ENCODE measurements around the gene FAM98C. TPM values are rescaled to one million over a fixed set of nuclear protein-coding genes. Genes with fewer than 3 reads are reported as not detected.
"Not testable (repeated sequence)": the region's sequence is repeated elsewhere in the genome, so short reads cannot be mapped to it uniquely, and the experiment has no call there.

The FAM98C gene
- total RNA-seq, 1 donor from 2014 or later: 17.9 TPM

DNA sequence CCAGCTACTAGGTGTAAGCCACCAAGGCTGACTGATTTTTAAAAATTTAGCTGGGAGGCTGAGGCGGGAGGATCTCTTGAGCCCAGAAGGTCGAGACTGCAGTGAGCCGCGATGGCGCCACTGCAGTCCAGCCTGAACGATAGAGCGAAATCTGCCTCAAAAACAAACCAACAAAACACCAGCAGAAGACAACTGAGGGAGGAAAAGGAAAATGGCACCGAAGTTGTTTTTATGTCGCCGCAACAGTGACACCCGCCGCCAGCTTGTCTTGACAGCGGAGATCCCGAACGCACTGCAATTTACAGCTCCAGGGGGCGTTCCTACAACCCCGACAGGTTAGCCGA lies 298 bp upstream of the FAM98C start:
- peaks cover 3% of the 10 kb centered on the region for H3K36me3 Mint-ChIP-seq
- H3K4me1 Mint-ChIP-seq: peaks cover 2% of the 10 kb centered on the region
- TF ChIP-seq, protein P1, sequence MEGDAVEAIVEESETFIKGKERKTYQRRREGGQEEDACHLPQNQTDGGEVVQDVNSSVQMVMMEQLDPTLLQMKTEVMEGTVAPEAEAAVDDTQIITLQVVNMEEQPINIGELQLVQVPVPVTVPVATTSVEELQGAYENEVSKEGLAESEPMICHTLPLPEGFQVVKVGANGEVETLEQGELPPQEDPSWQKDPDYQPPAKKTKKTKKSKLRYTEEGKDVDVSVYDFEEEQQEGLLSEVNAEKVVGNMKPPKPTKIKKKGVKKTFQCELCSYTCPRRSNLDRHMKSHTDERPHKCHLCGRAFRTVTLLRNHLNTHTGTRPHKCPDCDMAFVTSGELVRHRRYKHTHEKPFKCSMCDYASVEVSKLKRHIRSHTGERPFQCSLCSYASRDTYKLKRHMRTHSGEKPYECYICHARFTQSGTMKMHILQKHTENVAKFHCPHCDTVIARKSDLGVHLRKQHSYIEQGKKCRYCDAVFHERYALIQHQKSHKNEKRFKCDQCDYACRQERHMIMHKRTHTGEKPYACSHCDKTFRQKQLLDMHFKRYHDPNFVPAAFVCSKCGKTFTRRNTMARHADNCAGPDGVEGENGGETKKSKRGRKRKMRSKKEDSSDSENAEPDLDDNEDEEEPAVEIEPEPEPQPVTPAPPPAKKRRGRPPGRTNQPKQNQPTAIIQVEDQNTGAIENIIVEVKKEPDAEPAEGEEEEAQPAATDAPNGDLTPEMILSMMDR (IDR thresholded peaks at IDR 0.05; ENCODE audit: unreplicated experiment): no peak
- no peaks in the 10 kb centered on the region for H3K9me3 Mint-ChIP-seq
- H3K4me3 Mint-ChIP-seq: peak overlapping the region; percentile 81
- no peak for DNase-seq (ENCODE audit: low spot score in 2 of 2, unreplicated experiment in 2 of 2)
- H3K27me3 Mint-ChIP-seq (ENCODE audit: low read depth): peaks cover 15% of the 10 kb centered on the region
- peak overlapping the region; percentile 82 for H3K27ac Mint-ChIP-seq

DNA sequence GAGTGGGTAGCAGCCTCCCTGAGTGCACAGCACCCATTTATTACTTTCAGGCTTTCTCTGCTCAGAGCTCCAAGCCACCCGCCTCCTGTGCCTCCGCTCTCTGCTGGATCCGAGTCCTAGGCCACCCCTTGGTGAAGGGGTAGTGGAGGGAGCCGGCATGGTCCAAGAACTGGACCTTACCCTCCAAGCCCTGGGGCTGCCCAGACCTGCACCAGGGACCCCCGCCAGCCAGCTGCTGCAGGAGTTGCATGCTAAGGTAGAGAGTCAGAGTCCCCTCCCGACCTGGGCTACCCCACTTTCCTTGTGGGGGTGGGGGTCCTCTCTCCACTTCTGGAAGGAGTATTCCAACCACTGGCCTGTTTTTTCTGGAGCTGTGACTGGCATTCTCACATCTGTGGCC lies 2.0 kb downstream of the FAM98C start:
- Mint-ChIP-seq H3K27me3 (ENCODE audit: low read depth) (peaks cover 9% of the 10 kb centered on the region), H3K4me1 (peaks cover 4% of the 10 kb centered on the region), H3K36me3 (peaks cover 8% of the 10 kb centered on the region), H3K9me3 (no peaks in the 10 kb centered on the region), H3K27ac (no peak overlapping the region), H3K4me3 (peak overlapping the region; percentile 81)
- DNase-seq (ENCODE audit: low spot score in 2 of 2, unreplicated experiment in 2 of 2): no peak
- TF ChIP-seq, protein P1 (IDR thresholded peaks at IDR 0.05; ENCODE audit: unreplicated experiment): no peak

DNA sequence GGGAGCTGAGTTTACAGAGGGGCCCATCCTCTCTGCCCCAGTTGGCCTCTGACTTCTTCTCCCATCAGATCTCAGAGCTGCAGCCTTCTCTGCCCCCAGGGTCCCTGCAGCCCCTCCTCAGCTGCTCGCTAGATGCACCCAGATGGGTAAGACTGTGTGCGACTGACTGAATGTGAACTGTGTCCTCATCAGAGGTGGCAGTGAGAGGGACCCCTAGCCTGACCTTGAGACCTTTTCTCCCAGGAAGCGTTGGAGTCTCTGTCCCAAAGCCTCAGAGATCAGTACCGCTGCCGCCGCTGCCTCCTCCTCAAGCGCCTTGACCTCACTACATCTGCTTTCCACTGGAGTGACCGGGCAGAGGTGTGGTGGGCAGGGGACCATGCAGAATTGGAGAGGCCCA lies 2.4 kb downstream of the FAM98C start:
- Mint-ChIP-seq H3K4me1 (peaks cover 5% of the 10 kb centered on the region), H3K27me3 (ENCODE audit: low read depth) (peaks cover 6% of the 10 kb centered on the region), H3K4me3 (peak overlapping the region; percentile 36), H3K9me3 (no peaks in the 10 kb centered on the region), H3K27ac (no peak overlapping the region), H3K36me3 (peaks cover 8% of the 10 kb centered on the region)
- TF ChIP-seq, protein P1 (IDR thresholded peaks at IDR 0.05; ENCODE audit: unreplicated experiment): no peak
- no peak for DNase-seq (ENCODE audit: low spot score in 2 of 2, unreplicated experiment in 2 of 2)

DNA sequence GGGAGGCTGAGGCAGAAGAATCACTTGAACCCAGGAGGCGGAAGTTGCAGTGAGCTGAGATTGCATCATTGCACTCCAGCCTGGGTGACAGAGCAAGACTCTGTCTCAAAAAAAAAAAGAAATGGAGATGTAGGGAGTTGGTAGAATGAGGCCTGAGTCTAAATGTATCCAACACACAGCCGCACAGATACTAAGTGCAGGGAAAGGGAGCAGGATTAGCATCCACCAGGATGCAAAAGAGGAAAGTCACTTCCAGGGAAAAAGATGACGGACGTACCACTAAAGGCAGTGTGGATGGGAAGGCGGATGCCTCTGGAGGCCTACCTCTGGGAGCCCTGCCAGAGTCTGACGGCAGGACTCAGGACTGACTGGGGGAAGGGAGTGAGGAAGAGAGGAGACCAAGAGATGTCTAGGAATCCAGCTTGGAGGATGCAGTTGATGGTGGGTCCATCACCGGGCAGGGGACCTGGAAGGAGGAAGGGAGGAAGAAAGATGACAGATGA lies 6.8 kb downstream of the FAM98C start:
- DNase-seq (ENCODE audit: low spot score in 2 of 2, unreplicated experiment in 2 of 2): no peak
- no peaks in the 10 kb centered on the region for H3K9me3 Mint-ChIP-seq
- no peaks in the 10 kb centered on the region for H3K27me3 Mint-ChIP-seq (ENCODE audit: low read depth)
- TF ChIP-seq, protein P1 (IDR thresholded peaks at IDR 0.05; ENCODE audit: unreplicated experiment): no peak
- H3K36me3 Mint-ChIP-seq: peaks cover 8% of the 10 kb centered on the region
- H3K4me3 Mint-ChIP-seq: no peak overlapping the region
- H3K27ac Mint-ChIP-seq: no peak overlapping the region
- peaks cover 3% of the 10 kb centered on the region for H3K4me1 Mint-ChIP-seq

DNA sequence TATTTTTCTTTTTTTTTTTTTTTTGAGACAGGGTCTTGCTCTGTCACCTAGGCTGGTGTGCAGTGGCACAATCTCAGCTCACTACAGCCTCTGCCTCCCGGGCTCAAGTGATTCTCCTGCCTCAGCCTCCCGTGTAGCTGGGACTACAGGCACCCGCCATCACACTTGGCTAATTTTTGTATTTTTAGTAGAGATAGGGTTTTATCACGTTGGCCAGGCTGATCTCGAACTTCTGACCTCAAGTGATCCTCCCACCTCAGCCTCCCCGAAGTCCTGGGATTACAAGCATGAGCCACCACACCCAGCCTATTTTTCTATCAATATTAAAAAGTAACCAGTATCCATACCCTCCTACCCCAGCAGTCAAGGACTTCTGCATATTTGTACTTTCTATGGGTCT lies 7.5 kb downstream of the FAM98C start:
- not testable (repeated sequence) for H3K9me3 Mint-ChIP-seq; H3K27me3 Mint-ChIP-seq (ENCODE audit: low read depth); H3K27ac Mint-ChIP-seq; H3K4me3 Mint-ChIP-seq; DNase-seq (ENCODE audit: low spot score in 2 of 2, unreplicated experiment in 2 of 2); H3K36me3 Mint-ChIP-seq; H3K4me1 Mint-ChIP-seq

DNA sequence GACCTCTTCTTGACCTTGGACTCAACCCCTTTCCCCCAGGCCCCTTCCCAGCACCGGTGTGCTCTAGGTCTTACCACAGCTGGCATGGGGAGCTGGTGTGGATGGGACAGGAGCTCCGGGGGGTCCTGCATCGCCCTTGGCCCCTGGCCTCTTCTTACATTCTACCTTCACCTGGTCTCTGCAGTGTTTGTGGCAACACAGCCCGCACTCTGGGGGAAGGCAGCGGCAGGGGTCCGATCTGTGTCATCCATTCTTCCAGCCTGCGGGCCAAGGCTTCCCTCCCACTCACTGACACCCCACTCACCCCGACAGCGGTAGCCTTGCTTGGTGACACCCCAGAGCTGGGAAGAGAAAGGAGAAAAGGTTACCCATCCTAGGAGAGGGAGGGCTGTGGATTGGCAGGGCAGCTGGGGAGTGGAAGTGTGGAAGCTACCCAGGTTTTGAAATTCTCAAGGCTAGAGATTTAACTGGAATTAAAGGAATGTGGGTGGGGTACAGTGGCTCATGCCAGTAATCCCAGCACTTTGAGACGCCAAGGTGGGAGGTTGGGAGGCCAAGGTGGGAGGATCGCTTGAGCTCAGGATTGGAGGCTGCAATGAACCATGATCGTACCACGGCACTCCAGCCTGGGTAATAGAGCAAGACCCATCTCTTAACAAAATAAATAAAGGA lies 8.3 kb downstream of the FAM98C start:
- no peak for DNase-seq (ENCODE audit: low spot score in 2 of 2, unreplicated experiment in 2 of 2)
- Mint-ChIP-seq H3K27me3 (ENCODE audit: low read depth) (no peaks in the 10 kb centered on the region), H3K27ac (no peak overlapping the region), H3K9me3 (no peaks in the 10 kb centered on the region), H3K36me3 (peaks cover 8% of the 10 kb centered on the region), H3K4me3 (no peak overlapping the region), H3K4me1 (peaks cover 3% of the 10 kb centered on the region)
- TF ChIP-seq, protein P1 (IDR thresholded peaks at IDR 0.05; ENCODE audit: unreplicated experiment): no peak

DNA sequence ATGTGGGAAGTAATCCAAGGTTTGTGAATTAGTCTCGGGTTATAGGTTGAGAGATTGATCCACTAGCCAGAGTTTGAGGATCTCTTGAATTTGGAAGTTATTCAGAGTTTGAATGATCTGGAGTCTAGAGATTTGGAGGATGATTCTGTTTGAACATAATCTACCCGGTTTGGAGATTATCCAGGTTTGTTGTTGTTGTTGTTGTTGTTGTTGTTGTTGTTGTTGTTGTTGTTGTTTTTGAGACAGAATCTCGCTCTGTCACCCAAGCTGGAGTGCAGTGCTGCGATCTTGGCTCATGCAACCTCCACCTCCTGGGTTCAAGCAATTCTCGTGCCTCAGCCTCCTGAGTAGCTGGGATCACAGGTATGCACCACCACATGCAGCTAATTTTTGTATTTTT lies 9.0 kb downstream of the FAM98C start:
- H3K36me3 Mint-ChIP-seq; DNase-seq (ENCODE audit: low spot score in 2 of 2, unreplicated experiment in 2 of 2); H3K4me1 Mint-ChIP-seq; H3K27ac Mint-ChIP-seq; H3K4me3 Mint-ChIP-seq; H3K27me3 Mint-ChIP-seq (ENCODE audit: low read depth); H3K9me3 Mint-ChIP-seq: not testable (repeated sequence)
